ENCODE data around the gene LRP5.
"Not testable (repeated sequence)": the region's sequence is repeated elsewhere in the genome, so short reads cannot be mapped to it uniquely, and the experiment has no call there.

The LRP5 gene

DNA sequence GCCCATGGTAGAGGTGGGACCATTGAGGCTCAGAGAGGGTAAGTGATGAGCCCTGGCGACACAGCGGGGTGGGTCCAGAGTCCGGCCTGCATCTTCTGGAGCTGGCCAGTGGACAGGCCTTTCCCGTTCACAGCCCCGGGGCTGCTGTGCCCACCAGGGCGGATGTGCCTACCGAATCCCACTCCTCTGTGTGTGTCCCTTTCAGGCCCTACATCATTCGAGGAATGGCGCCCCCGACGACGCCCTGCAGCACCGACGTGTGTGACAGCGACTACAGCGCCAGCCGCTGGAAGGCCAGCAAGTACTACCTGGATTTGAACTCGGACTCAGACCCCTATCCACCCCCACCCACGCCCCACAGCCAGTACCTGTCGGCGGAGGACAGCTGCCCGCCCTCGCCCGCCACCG is 136.2 kb downstream of the LRP5 start:
- no peak for DNase-seq (ENCODE audit: low read depth)
- TF ChIP-seq, protein P1, sequence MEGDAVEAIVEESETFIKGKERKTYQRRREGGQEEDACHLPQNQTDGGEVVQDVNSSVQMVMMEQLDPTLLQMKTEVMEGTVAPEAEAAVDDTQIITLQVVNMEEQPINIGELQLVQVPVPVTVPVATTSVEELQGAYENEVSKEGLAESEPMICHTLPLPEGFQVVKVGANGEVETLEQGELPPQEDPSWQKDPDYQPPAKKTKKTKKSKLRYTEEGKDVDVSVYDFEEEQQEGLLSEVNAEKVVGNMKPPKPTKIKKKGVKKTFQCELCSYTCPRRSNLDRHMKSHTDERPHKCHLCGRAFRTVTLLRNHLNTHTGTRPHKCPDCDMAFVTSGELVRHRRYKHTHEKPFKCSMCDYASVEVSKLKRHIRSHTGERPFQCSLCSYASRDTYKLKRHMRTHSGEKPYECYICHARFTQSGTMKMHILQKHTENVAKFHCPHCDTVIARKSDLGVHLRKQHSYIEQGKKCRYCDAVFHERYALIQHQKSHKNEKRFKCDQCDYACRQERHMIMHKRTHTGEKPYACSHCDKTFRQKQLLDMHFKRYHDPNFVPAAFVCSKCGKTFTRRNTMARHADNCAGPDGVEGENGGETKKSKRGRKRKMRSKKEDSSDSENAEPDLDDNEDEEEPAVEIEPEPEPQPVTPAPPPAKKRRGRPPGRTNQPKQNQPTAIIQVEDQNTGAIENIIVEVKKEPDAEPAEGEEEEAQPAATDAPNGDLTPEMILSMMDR (IDR thresholded peaks at IDR 0.05; ENCODE audit: control insufficient read depth, insufficient read depth, low read depth, low read length, missing control alignments), result no peak
- H3K4me3 ChIP-seq (ENCODE audit: control insufficient read depth, low read depth, low read length), result no peak overlapping the region

DNA sequence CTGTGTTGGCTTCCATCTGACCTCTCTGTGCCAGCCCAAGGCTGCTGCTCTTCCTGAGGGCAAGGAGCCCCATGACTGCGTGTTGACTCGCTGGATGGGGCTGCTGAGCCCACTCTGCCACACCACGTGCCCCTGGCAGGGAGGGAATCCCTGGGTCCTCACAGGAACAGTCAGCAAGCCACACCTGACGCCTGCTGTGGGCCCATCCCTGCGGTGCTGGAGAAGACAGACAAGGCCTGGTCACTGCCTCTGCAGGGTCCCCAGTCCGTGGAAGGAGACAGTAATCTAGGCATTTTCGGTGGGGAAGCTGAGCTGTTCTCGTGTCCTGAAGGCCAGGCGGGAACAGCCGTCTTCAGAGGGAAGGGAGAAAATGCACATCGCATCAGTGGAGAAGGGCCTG is 137.6 kb downstream of the LRP5 start:
- DNase-seq (ENCODE audit: low read depth), result no peak
- TF ChIP-seq, protein P1 (IDR thresholded peaks at IDR 0.05; ENCODE audit: control insufficient read depth, insufficient read depth, low read depth, low read length, missing control alignments), result no peak
- no peak overlapping the region for H3K4me3 ChIP-seq (ENCODE audit: control insufficient read depth, low read depth, low read length)

DNA sequence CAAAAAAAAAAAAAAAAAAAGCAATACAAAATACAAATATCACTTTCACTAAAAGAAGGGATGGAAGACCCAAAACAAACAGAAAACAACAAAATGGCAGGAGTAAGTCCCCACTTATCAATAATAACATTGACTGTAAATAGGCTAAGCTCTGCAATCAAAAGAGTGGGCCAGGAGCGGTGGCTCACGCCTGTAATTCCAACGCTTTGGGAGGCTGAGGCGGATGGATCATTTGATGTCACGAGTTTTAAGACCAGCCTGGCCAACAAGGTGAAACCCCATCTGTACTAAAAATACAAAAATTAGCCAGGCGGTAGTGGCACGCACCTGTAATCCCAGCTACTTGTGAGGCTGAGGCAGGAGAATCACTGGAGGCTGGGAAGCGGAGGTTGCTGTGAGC is 138.3 kb downstream of the LRP5 start:
- TF ChIP-seq, protein P1 (IDR thresholded peaks at IDR 0.05; ENCODE audit: control insufficient read depth, insufficient read depth, low read depth, low read length, missing control alignments), result no peak
- DNase-seq (ENCODE audit: low read depth), result no peak
- no peak overlapping the region for H3K4me3 ChIP-seq (ENCODE audit: control insufficient read depth, low read depth, low read length)

DNA sequence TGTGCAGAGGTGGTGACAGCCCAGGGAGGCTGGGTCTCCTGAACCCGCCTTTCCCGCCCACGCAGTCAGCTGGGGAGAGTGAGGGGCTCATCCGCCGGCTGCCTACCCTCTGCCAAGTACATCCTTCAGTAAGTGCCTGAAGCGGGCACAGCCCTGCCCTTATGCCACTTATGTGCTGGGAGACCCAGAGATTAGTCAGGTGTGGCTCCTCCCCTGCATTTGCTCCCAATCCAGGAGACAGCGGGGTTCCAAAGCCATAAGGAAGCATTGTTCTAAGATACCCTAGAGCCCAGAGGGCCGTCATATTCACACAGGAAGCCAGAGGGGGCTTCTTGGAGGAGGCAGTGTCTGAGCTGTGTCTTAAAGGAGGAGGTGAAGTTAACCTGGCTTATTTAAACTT is 142.4 kb downstream of the LRP5 start:
- no peak overlapping the region for H3K4me3 ChIP-seq (ENCODE audit: control insufficient read depth, low read depth, low read length)
- DNase-seq (ENCODE audit: low read depth), result no peak
- TF ChIP-seq, protein P1 (IDR thresholded peaks at IDR 0.05; ENCODE audit: control insufficient read depth, insufficient read depth, low read depth, low read length, missing control alignments), result no peak

DNA sequence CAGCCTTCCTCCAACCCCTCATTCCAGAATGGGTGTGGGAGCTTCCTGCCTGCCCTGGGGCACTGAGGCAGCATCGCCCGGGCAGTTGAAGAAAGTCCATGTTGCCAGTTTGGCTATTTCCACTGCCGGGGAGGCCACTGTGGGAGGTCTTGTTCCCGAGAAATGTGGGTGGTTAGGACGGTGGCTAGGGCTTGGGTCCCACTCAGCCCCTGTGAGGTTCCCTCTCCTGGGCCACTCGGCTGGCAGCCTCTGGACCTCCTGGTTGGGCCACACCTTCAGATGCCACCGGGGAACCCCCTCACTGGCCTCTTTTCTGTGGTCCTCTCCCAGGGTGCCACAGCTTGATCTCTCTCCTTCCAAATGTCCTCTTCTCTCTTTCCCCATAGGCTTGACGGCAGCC is 143.1 kb downstream of the LRP5 start:
- DNase-seq (ENCODE audit: low read depth), result no peak
- no peak overlapping the region for H3K4me3 ChIP-seq (ENCODE audit: control insufficient read depth, low read depth, low read length)
- TF ChIP-seq, protein P1 (IDR thresholded peaks at IDR 0.05; ENCODE audit: control insufficient read depth, insufficient read depth, low read depth, low read length, missing control alignments), result no peak

DNA sequence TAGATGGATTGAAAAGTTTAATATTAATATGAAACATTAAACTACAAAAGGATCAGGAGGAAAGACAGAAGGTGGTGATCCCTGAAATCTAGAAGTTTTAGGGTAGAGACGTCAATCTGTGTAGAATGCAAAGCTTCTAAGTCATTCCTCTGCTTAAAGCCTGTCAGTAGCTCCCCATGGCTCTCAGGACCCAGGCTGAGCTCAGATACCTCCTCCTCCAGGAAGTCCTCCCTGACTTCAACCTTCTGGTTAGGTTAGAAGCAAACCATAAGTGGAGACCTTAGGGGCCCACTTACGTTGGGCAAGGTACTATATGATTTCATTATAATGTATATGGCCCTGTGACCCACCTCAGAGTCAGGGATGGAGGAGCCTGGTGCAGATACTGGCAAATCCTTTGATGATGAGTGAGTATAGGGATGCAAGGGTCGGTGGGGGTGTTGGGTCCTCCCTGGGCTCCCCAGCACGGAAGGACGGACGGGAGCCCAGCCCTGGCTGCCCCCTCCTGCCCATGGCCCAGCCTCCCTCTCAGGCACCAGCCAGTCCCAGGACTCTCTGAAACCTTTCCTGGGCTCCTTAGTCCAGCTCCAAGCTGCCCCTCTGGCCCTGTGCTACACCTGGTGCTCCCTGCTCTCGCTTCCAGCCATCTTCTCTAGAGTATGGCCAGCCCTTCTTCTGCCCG is 145.0 kb downstream of the LRP5 start:
- no peak for DNase-seq (ENCODE audit: low read depth)
- no peak overlapping the region for H3K4me3 ChIP-seq (ENCODE audit: control insufficient read depth, low read depth, low read length)
- TF ChIP-seq, protein P1 (IDR thresholded peaks at IDR 0.05; ENCODE audit: control insufficient read depth, insufficient read depth, low read depth, low read length, missing control alignments), result no peak

DNA sequence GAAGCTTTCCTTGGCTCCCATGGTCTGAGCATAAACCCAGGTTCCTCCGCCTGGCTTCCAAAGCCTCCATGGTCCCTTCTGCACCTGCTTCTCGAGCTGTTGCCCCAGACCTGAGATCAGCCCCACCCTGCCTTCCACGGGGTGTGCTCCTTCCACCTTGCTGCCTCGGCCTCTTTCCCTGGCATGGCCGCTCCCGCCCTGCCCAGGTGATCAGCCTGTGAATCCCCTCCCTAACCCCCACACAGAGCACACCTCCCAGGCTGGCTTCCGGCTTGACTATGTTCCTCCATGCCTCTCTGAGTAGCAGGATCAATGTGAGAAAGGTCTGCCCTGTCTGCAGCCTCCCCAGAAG is 145.5 kb downstream of the LRP5 start:
- no peak for DNase-seq (ENCODE audit: low read depth)
- no peak overlapping the region for H3K4me3 ChIP-seq (ENCODE audit: control insufficient read depth, low read depth, low read length)
- TF ChIP-seq, protein P1 (IDR thresholded peaks at IDR 0.05; ENCODE audit: control insufficient read depth, insufficient read depth, low read depth, low read length, missing control alignments), result no peak

DNA sequence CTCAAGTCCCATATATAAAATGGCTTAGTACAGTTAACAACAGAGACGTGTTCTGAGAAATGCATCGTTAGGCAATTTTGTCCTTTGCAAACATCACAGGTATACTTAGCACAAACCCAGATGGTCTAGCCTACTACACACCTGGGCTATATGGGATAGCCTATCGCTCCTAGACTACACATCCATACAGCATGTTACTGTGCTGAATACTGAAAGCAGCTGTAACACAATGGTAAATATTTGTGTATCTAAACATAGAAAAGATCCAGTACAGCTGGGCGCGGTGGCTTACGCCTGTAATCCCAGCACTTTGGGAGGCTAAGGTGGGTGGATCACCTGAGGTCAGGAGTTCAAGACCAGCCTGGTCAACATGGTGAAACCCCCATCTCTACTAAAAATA is 145.9 kb downstream of the LRP5 start:
- not testable (repeated sequence) for DNase-seq (ENCODE audit: low read depth); H3K4me3 ChIP-seq (ENCODE audit: control insufficient read depth, low read depth, low read length)

Data from AG09309 (cell line).